ENCODE data around the gene LRRC4C.

LRRC4C gene

GRCh38 chr11:41459465-41460401, at the start of gene LRRC4C:
TSS of gene LRRC4C (minus strand) at chr11:41459652.
- DNase-seq, result no peak

GRCh38 chr11:41508121-41508520, 48.7 kb upstream of the LRRC4C start:
- DNase-seq, result no peak

GRCh38 chr11:41499429-41499828, 40.0 kb upstream of the LRRC4C start:
- DNase-seq, result no peak

GRCh38 chr11:41498726-41499125, 39.3 kb upstream of the LRRC4C start:
- peak in 1 of 2 experiments; percentile 15 for DNase-seq

- DNase-seq, result peak in 1 of 2 experiments; percentile 2
Observed at GRCh38 chr11:41497974-41498373, 38.5 kb upstream of the LRRC4C start.

- no peak for DNase-seq
Observed at GRCh38 chr11:41494716-41495115, 35.3 kb upstream of the LRRC4C start.

GRCh38 chr11:41486424-41486823, 27.0 kb upstream of the LRRC4C start:
- DNase-seq, result no peak

GRCh38 chr11:41483956-41484355, 24.5 kb upstream of the LRRC4C start:
- no peak for DNase-seq

- DNase-seq, result no peak
Observed at GRCh38 chr11:41479179-41479578, 19.7 kb upstream of the LRRC4C start.

- DNase-seq, result peak in 1 of 2 experiments; percentile 6
Observed at GRCh38 chr11:41461057-41461681, 1.7 kb upstream of the LRRC4C start.

- DNase-seq, result no peak
Observed at GRCh38 chr11:41458641-41459040, 811 bp downstream of the LRRC4C start.

GRCh38 chr11:41458154-41458553, 1.3 kb downstream of the LRRC4C start:
- DNase-seq, result no peak

- DNase-seq, result no peak
Observed at GRCh38 chr11:41457216-41458014, 2.0 kb downstream of the LRRC4C start.

GRCh38 chr11:41456269-41456668, 3.2 kb downstream of the LRRC4C start:
- no peak for DNase-seq

GRCh38 chr11:41451011-41451410, 8.4 kb downstream of the LRRC4C start:
- no peak for DNase-seq

- no peak for DNase-seq
Observed at GRCh38 chr11:41449483-41450050, 9.9 kb downstream of the LRRC4C start.

GRCh38 chr11:41446566-41446965, 12.9 kb downstream of the LRRC4C start:
- no peak for DNase-seq

GRCh38 chr11:41446107-41446506, 13.3 kb downstream of the LRRC4C start:
- no peak for DNase-seq

GRCh38 chr11:41437006-41437490, 22.4 kb downstream of the LRRC4C start:
- DNase-seq, result no peak

- DNase-seq, result no peak
Observed at GRCh38 chr11:41435531-41435930, 23.9 kb downstream of the LRRC4C start.

- peak in 1 of 2 experiments; percentile 31 for DNase-seq
Observed at GRCh38 chr11:41431784-41432183, 27.7 kb downstream of the LRRC4C start.

GRCh38 chr11:41419901-41420300, 39.6 kb downstream of the LRRC4C start:
- no peak for DNase-seq
